T47D (cell line): ENCODE results near the gene ZC3HAV1L.
A peak's percentile ranks its signal among the peaks of the same experiment; 100 is the strongest.
"Not testable (repeated sequence)": the region's sequence is repeated elsewhere in the genome, so short reads cannot be mapped to it uniquely, and the experiment has no call there.

Experiments used
- DNase-seq, 2 experiments: peaks; one replicate each; pipeline versions ENCODE4 v3.0.0 to v3.0.0-alpha.2; 2011 to 2012; ENCODE audit warnings: low read depth in 1 of 2, low spot score in 1 of 2
- JUND ChIP-seq: IDR thresholded peaks from 2 replicates; pipeline ENCODE4 v1.6.1; 2012; ENCODE audit warnings: low read depth
- in situ Hi-C: cut with HindIII; loops from 2 replicates; pipeline ENCODE4 v1.10.0; 2016; ENCODE audit warnings: low sequenced_read_pairs, low pct_unique_long_range_greater_than_20kb

Gene ZC3HAV1L

GRCh38 chr7:139035586-139036353 lies at the start of gene ZC3HAV1L:
Gene ZC3HAV1L (minus strand): TSS chr7:139036042. CDS start chr7:139036017, 25 bp downstream.
- in situ Hi-C loops, result no loop called here

GRCh38 chr7:139084709-139085108 lies 48.9 kb upstream of the ZC3HAV1L start:
- in situ Hi-C loops, result no loop called here
- no peak for DNase-seq
- no peak for TF ChIP-seq JUND

More at GRCh38 chr7:139035586-139036353, at the start of gene ZC3HAV1L:
- no peak for TF ChIP-seq JUND
- DNase-seq, result peak; percentile 67 to 78

- DNase-seq, result no peak
- TF ChIP-seq JUND, result no peak
- in situ Hi-C loops, result no loop called here
These were observed 45.7 kb upstream of the ZC3HAV1L start for GRCh38 chr7:139081584-139081983.

- DNase-seq, result no peak
- TF ChIP-seq JUND, result no peak
- in situ Hi-C loops, result no loop called here
These were observed 45.1 kb upstream of the ZC3HAV1L start for GRCh38 chr7:139080905-139081304.

- DNase-seq, result no peak
- no peak for TF ChIP-seq JUND
- in situ Hi-C loops, result no loop called here
These were observed 44.0 kb upstream of the ZC3HAV1L start for GRCh38 chr7:139079861-139080260.

GRCh38 chr7:139078911-139079310 lies 43.1 kb upstream of the ZC3HAV1L start:
- no peak for TF ChIP-seq JUND
- DNase-seq, result no peak
- in situ Hi-C loops, result no loop called here

- no peak for TF ChIP-seq JUND
- no peak for DNase-seq
- in situ Hi-C loops, result no loop called here
These were observed 42.6 kb upstream of the ZC3HAV1L start for GRCh38 chr7:139078399-139078798.

- in situ Hi-C loops, DNase-seq: not testable (repeated sequence)
These were observed 41.9 kb upstream of the ZC3HAV1L start for GRCh38 chr7:139077706-139078105.

GRCh38 chr7:139075871-139076686 lies 40.2 kb upstream of the ZC3HAV1L start:
- in situ Hi-C loops, result no loop called here
- no peak for TF ChIP-seq JUND
- peak in 1 of 2 experiments; percentile 74 for DNase-seq

GRCh38 chr7:139075031-139075652 lies 39.3 kb upstream of the ZC3HAV1L start:
- no peak for TF ChIP-seq JUND
- DNase-seq, result peak; percentile 42 to 81
- in situ Hi-C loops, result no loop called here

- TF ChIP-seq JUND, result no peak
- in situ Hi-C loops, result no loop called here
- no peak for DNase-seq
These were observed 37.0 kb upstream of the ZC3HAV1L start for GRCh38 chr7:139072796-139073195.

GRCh38 chr7:139071680-139072079 lies 35.8 kb upstream of the ZC3HAV1L start:
- TF ChIP-seq JUND, result no peak
- in situ Hi-C loops, result no loop called here
- DNase-seq, result no peak
